Glomerular visceral epithelial cell (primary cell): ENCODE measurements around the gene NUP50.

Source experiments
- DNase-seq: peaks from one replicate; pipeline ENCODE4 v3.0.0-alpha.2; 2016; ENCODE audit errors: extremely low spot score

The NUP50 gene

GRCh38 chr22:45210577-45210976 lies 46.9 kb downstream of the NUP50 start:
- no peak for DNase-seq

GRCh38 chr22:45210991-45211390 lies 47.3 kb downstream of the NUP50 start:
- DNase-seq: no peak

- no peak for DNase-seq
These were observed 47.7 kb downstream of the NUP50 start for GRCh38 chr22:45211435-45211834.

- no peak for DNase-seq
These were observed 48.1 kb downstream of the NUP50 start for GRCh38 chr22:45211848-45212247.

GRCh38 chr22:45212306-45212709 lies 48.6 kb downstream of the NUP50 start:
- DNase-seq: peak; percentile 76

GRCh38 chr22:45212992-45213751 lies 49.4 kb downstream of the NUP50 start:
- no peak for DNase-seq

- DNase-seq: peak; percentile 12
These were observed 52.6 kb downstream of the NUP50 start for GRCh38 chr22:45216133-45217003.

GRCh38 chr22:45217345-45217744 lies 53.6 kb downstream of the NUP50 start:
- DNase-seq: no peak

GRCh38 chr22:45217806-45218205 lies 54.1 kb downstream of the NUP50 start:
- no peak for DNase-seq

GRCh38 chr22:45218976-45219375 lies 55.3 kb downstream of the NUP50 start:
- DNase-seq: no peak

GRCh38 chr22:45221201-45221600 lies 57.5 kb downstream of the NUP50 start:
- no peak for DNase-seq

- DNase-seq: no peak
These were observed 59.8 kb downstream of the NUP50 start for GRCh38 chr22:45223304-45224117.

GRCh38 chr22:45224331-45224730 lies 60.6 kb downstream of the NUP50 start:
- no peak for DNase-seq

- no peak for DNase-seq
These were observed 61.4 kb downstream of the NUP50 start for GRCh38 chr22:45224988-45225731.

- DNase-seq: no peak
These were observed 62.2 kb downstream of the NUP50 start for GRCh38 chr22:45225732-45226502.

- DNase-seq: peak; percentile 33
These were observed 62.9 kb downstream of the NUP50 start for GRCh38 chr22:45226503-45227186.

- DNase-seq: no peak
These were observed 64.1 kb downstream of the NUP50 start for GRCh38 chr22:45227645-45228400.

GRCh38 chr22:45228401-45228754 lies 64.7 kb downstream of the NUP50 start:
- no peak for DNase-seq

GRCh38 chr22:45229181-45229580 lies 65.5 kb downstream of the NUP50 start:
- no peak for DNase-seq
